GM10248 (cell line): Measurements from ENCODE around the gene CNPY2.
"Not testable (repeated sequence)": the region's sequence is repeated elsewhere in the genome, so short reads cannot be mapped to it uniquely, and the experiment has no call there.

Source experiments
- CTCF ChIA-PET: fragments of 300-600 bp; sonication (Branson Sonifier 250); formaldehyde crosslinking; extraction: SDS; loops from one replicate; lab custom pipeline; 2021; ENCODE audit warnings: antibody characterized with exemption; lab: Yijun Ruan, JAX
- POLR2A ChIA-PET: fragments of 350-650 bp; sonication (Branson Sonifier 250); formaldehyde crosslinking; extraction: SDS; loops from one replicate; lab custom pipeline; 2020; ENCODE audit warnings: antibody characterized with exemption; lab: Yijun Ruan, JAX
- DNase-seq: peaks from one replicate; pipeline ENCODE4 v3.0.0; 2012; ENCODE audit errors: extremely low spot score
- TF ChIP-seq, protein P1 (sequence below): IDR thresholded peaks from 2 replicates; pipeline ENCODE4 v1.5.1; 2012; ENCODE audit warnings: mild to moderate bottlenecking, low read depth; ENCODE audit errors: extremely low read depth, missing control alignments, control extremely low read depth

CNPY2 gene

DNA sequence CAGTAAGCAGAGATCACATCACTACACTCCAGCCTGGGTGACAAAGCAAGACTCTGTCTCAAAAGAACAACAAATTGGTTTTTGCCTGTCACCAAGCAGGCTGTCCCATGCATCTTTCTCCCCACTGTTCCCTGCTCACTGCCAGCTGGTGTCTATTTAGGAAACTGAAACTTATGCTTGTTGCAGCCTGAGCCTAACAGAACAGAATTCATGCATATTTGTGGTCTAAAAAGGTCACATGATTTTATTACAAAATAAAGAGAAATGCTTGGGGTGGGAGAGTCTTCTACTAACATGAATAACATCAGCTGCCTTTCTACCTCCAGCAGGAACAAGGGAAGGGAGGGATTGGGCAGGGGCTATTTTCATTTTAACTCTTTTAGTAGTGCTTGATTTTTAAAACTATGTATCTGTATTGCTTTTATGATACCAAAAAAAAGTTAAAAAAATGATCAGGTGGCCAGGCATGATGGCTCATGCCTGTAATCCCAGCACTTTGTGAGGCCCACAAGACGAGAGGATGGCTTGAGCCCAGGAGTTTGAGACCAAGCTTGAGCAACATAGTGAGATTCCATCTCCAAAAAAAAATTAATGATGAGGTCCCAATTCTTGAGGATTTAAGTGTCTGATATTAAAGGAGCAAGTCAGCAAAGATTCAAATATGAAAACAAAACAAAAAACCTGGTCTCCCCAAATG lies 43.2 kb upstream of the CNPY2 start:
- POLR2A ChIA-PET, result interaction anchor here (0.5 to 3.6 kb wide), 13 partner anchors 8 to 278 kb away, joined by 3 to 29 read pairs (median 6); partner anchors contain the start of genes COQ10A, IL23A, PAN2 and RNF41
- CTCF ChIA-PET, result interaction anchor here (1.1 to 4.5 kb wide), 18 partner anchors 8 to 169 kb away, joined by 3 to 30 read pairs (median 5); partner anchors contain the start of genes ANKRD52, CNPY2, PAN2 and SMARCC2
- DNase-seq, result no peak
- TF ChIP-seq, protein P1, sequence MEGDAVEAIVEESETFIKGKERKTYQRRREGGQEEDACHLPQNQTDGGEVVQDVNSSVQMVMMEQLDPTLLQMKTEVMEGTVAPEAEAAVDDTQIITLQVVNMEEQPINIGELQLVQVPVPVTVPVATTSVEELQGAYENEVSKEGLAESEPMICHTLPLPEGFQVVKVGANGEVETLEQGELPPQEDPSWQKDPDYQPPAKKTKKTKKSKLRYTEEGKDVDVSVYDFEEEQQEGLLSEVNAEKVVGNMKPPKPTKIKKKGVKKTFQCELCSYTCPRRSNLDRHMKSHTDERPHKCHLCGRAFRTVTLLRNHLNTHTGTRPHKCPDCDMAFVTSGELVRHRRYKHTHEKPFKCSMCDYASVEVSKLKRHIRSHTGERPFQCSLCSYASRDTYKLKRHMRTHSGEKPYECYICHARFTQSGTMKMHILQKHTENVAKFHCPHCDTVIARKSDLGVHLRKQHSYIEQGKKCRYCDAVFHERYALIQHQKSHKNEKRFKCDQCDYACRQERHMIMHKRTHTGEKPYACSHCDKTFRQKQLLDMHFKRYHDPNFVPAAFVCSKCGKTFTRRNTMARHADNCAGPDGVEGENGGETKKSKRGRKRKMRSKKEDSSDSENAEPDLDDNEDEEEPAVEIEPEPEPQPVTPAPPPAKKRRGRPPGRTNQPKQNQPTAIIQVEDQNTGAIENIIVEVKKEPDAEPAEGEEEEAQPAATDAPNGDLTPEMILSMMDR, result no peak

- POLR2A ChIA-PET, result interaction anchor here (1.6 to 4.4 kb wide), 2 partner anchors 9 kb away, joined by 4 to 29 read pairs; partner anchors contain the start of gene STAT2
- no peak for DNase-seq
- CTCF ChIA-PET, result interaction anchor here (0.9 to 4.3 kb wide), 9 partner anchors 8 to 113 kb away, joined by 3 to 21 read pairs (median 3); partner anchors contain the start of genes IL23A, PAN2 and STAT2
- TF ChIP-seq, protein P1, result no peak
Measured at GRCh38 chr12:56351325-56351724, 35.5 kb upstream of the CNPY2 start.

DNA sequence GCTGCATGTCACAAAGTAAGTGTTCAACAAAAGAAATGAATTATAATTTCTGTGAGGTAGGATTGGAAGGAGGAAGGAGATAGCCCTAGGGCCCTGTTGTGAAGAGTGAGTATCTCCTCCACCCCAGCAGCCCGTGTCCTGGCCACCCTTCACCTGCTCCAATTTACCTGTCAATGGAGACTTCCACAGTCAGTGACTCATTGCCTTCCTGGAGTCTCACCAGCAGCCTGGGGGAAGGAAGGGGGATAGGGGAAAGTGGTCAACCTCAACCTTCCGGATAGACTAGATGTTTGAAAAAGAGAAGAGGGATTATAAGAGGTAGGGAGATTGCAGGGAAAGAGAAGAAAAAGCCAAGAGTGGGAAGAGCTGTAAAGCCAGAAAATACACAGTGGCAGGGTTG lies 34.9 kb upstream of the CNPY2 start:
- TF ChIP-seq, protein P1, result no peak
- no peak for DNase-seq
- ChIA-PET CTCF (interaction anchor here (0.9 to 4.3 kb wide), 6 partner anchors 8 to 85 kb away, joined by 3 to 21 read pairs (median 3); partner anchors contain the start of gene STAT2), POLR2A (interaction anchor here (0.6 to 4.4 kb wide), 3 partner anchors 8 to 24 kb away, joined by 4 to 29 read pairs (median 8); partner anchors contain the start of gene STAT2)

DNA sequence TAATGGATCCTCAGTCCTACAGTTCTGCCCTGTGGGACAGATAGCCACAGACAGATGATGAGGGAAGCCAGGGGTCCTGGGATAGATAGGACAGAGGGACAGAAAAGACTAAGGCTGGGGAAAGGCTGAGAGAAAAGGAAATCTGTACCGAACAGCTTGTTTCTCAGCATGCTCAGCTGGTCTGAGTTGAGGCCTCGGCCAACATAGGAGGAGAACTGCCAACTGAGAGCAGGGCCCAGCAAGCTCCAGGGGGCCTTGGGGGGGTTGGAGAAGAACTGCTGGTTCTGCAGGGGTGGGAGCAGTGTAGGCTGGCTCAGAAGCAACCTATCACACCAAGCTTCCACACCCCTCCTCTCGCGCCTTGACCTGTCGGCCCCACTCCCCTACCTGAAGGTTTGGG lies 33.0 kb upstream of the CNPY2 start:
- ChIA-PET CTCF (interaction anchor here (0.7 to 4.3 kb wide), 6 partner anchors 10 to 825 kb away, joined by 3 to 21 read pairs (median 4); partner anchors contain the start of genes IL23A, PAN2 and STAT2), POLR2A (interaction anchor here (0.6 to 4.4 kb wide), 2 partner anchors 8 to 11 kb away, joined by 3 to 29 read pairs; partner anchors contain the start of gene STAT2)
- DNase-seq, result no peak
- TF ChIP-seq, protein P1, result no peak

DNA sequence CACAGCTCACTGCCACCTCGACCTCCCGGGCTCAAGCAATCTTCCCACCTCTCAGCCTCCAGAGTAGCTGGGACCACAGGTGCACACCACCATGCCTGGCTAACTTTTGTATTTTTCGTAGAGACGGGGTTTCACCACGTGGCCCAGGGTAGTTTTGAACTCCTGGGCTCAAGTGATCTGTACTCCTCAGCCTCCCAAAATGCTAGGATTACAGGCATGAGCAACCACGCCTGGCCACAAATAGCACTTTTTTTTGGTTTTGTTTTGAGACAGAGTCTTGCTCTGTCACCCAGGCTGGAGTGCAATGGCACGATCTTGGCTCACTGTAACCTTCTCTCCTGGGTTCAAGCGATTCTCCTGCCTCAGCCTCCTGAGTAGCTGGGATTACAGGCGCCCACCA lies 31.5 kb upstream of the CNPY2 start:
- ChIA-PET POLR2A (interaction anchor here (0.6 to 1.0 kb wide), 2 partner anchors 13 to 253 kb away, joined by 3 to 4 read pairs; partner anchors contain the start of gene STAT2), CTCF (interaction anchor here (1.5 to 5.2 kb wide), 4 partner anchors 12 to 155 kb away, joined by 3 to 16 read pairs (median 6); partner anchors contain the start of genes PAN2 and STAT2)
- DNase-seq, result not testable (repeated sequence)

GRCh38 chr12:56346675-56347074 lies 30.9 kb upstream of the CNPY2 start:
- ChIA-PET POLR2A (interaction anchor here (0.5 to 1.0 kb wide), 3 partner anchors 10 to 252 kb away, joined by 3 to 10 read pairs (median 4); partner anchors contain the start of gene STAT2), CTCF (interaction anchor here (1.5 to 5.2 kb wide), 4 partner anchors 13 to 155 kb away, joined by 3 to 16 read pairs (median 6); partner anchors contain the start of genes PAN2 and STAT2)
- no peak for DNase-seq
- TF ChIP-seq, protein P1, result no peak

- POLR2A ChIA-PET, result interaction anchor here (0.7 to 1.2 kb wide), 3 partner anchors 9 to 295 kb away, joined by 3 to 11 read pairs (median 4); partner anchors contain the start of gene STAT2
- DNase-seq, result not testable (repeated sequence)
- CTCF ChIA-PET, result interaction anchor here (1.1 to 1.6 kb wide), 4 partner anchors 18 to 136 kb away, joined by 3 to 5 read pairs (median 3); partner anchors contain the start of gene STAT2
Measured at GRCh38 chr12:56342290-56342689, 26.5 kb upstream of the CNPY2 start.
